ENCODE data around the gene LIN28A. TPM values are rescaled to one million over a fixed set of nuclear protein-coding genes. Genes with fewer than 3 reads are reported as not detected.
A peak's percentile ranks its signal among the peaks of the same experiment; 100 is the strongest.

LIN28A gene, protein sequence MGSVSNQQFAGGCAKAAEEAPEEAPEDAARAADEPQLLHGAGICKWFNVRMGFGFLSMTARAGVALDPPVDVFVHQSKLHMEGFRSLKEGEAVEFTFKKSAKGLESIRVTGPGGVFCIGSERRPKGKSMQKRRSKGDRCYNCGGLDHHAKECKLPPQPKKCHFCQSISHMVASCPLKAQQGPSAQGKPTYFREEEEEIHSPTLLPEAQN
- total RNA-seq (ENCODE audit: unreplicated experiment), result 107 TPM
- long read RNA-seq, partial matches to known transcripts, result 0 of 5 reads
- long read RNA-seq, other reads (novel, unspliced or antisense), result 5 of 5 reads

DNA sequence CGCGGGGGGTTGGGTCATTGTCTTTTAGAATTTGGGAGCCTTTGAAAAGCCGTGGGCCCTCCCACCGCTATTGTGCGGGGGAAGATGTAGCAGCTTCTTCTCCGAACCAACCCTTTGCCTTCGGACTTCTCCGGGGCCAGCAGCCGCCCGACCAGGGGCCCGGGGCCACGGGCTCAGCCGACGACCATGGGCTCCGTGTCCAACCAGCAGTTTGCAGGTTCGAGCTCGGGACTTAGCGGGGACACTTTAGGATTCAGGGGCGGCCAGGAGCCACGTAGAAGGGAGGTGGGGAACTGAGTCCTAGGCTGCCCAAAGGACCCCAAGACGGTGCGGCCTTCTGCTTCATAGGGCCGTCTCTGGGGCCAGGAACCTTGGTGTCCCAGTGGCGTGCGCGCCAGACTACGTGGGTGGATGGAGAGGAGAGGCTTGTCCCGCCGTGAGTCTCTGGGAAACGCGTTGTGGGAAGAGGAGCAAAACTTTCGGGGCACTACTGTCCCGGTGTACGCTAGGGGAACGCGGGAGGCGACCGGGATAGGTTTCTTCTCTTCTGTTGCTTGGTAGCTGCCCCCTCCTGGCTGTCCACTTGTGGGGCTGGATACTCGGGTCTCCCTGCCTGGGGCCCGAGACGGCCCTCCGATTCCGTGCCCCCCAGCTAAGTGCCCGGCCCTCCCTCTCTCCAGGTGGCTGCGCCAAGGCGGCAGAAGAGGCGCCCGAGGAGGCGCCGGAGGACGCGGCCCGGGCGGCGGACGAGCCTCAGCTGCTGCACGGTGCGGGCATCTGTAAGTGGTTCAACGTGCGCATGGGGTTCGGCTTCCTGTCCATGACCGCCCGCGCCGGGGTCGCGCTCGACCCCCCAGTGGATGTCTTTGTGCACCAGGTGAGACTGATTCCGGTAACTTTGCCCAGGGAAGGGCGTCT, at the start of gene LIN28A:
TSS of gene LIN28A (plus strand) at position 112 of the 918 bp plus-strand sequence. CDS start at position 187, 75 bp downstream.
- TF ChIP-seq, protein P1, sequence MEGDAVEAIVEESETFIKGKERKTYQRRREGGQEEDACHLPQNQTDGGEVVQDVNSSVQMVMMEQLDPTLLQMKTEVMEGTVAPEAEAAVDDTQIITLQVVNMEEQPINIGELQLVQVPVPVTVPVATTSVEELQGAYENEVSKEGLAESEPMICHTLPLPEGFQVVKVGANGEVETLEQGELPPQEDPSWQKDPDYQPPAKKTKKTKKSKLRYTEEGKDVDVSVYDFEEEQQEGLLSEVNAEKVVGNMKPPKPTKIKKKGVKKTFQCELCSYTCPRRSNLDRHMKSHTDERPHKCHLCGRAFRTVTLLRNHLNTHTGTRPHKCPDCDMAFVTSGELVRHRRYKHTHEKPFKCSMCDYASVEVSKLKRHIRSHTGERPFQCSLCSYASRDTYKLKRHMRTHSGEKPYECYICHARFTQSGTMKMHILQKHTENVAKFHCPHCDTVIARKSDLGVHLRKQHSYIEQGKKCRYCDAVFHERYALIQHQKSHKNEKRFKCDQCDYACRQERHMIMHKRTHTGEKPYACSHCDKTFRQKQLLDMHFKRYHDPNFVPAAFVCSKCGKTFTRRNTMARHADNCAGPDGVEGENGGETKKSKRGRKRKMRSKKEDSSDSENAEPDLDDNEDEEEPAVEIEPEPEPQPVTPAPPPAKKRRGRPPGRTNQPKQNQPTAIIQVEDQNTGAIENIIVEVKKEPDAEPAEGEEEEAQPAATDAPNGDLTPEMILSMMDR (IDR thresholded peaks at IDR 0.05; ENCODE audit: unreplicated experiment), result no peak
- H3K36me3 Mint-ChIP-seq (ENCODE audit: low read depth, unreplicated experiment), result no peaks in the 10 kb centered on the region
- peak within 1 kb of the TSS; percentile 64 for H3K27ac Mint-ChIP-seq (ENCODE audit: unreplicated experiment)
- DNase-seq (ENCODE audit: low spot score), result peak; percentile 27
- H3K4me3 Mint-ChIP-seq (ENCODE audit: unreplicated experiment), result peak within 1 kb of the TSS; percentile 94
- peaks cover 8% of the 10 kb centered on the region for H3K27me3 Mint-ChIP-seq (ENCODE audit: unreplicated experiment)
- H3K4me1 Mint-ChIP-seq (ENCODE audit: unreplicated experiment), result peaks cover 36% of the 10 kb centered on the region
- H3K9me3 Mint-ChIP-seq (ENCODE audit: unreplicated experiment), result no peaks in the 10 kb centered on the region

DNA sequence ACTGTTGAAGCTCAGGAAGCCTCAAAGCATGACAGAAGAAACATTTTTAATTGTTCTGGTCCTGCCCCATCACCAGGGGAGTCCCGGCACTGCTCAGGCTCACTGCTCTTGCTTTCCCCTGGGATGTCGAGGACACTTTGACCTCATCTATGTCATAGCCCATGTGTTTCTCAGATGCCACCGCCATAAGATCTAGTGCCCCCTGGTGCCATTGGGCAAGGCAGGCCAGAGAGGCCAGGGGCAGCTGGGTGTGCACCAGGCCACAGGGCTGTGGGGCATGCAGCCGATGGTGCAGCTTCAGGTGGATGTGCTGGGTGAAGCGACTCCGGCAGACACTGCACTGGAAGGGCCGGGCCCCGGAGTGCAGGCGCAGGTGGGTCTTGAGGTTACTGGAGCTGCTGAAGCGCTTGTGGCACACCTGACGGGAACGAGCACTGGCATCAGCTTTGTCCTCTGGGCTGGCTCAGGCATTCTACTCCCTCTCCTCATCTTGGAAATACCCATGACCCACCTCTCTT, 49.0 kb upstream of the LIN28A start:
- no peaks in the 10 kb centered on the region for H3K9me3 Mint-ChIP-seq (ENCODE audit: unreplicated experiment)
- peaks cover 11% of the 10 kb centered on the region for H3K27me3 Mint-ChIP-seq (ENCODE audit: unreplicated experiment)
- H3K36me3 Mint-ChIP-seq (ENCODE audit: low read depth, unreplicated experiment), result no peaks in the 10 kb centered on the region
- H3K27ac Mint-ChIP-seq (ENCODE audit: unreplicated experiment), result no peak overlapping the region
- peaks cover 2% of the 10 kb centered on the region for H3K4me1 Mint-ChIP-seq (ENCODE audit: unreplicated experiment)
- H3K4me3 Mint-ChIP-seq (ENCODE audit: unreplicated experiment), result no peak overlapping the region
- no peak for DNase-seq (ENCODE audit: low spot score)
- TF ChIP-seq, protein P1 (IDR thresholded peaks at IDR 0.05; ENCODE audit: unreplicated experiment), result no peak

DNA sequence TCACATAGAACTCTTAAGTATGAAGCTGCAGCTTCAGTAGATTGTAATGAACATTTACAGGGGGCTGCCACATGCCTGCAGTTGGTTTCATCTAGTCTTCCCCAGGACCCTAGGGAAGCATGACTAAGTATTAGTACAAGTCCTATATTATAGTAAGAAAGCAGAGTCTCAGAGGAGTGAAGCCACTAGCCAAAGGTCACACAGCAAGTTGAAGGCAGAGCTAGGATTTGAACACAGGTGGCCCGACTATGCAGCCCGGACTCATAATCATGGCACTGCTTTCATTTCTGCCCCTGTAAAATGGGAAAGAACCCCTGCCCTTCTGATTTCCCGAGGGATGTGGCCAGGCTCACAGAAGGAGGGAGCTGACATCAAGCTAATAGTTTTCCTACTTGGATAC, 48.3 kb upstream of the LIN28A start:
- TF ChIP-seq, protein P1 (IDR thresholded peaks at IDR 0.05; ENCODE audit: unreplicated experiment), result no peak
- no peak for DNase-seq (ENCODE audit: low spot score)
- Mint-ChIP-seq H3K9me3 (ENCODE audit: unreplicated experiment) (no peaks in the 10 kb centered on the region), H3K4me1 (ENCODE audit: unreplicated experiment) (peaks cover 2% of the 10 kb centered on the region), H3K27ac (ENCODE audit: unreplicated experiment) (no peak overlapping the region), H3K36me3 (ENCODE audit: low read depth, unreplicated experiment) (no peaks in the 10 kb centered on the region), H3K27me3 (ENCODE audit: unreplicated experiment) (peaks cover 14% of the 10 kb centered on the region), H3K4me3 (ENCODE audit: unreplicated experiment) (no peak overlapping the region)

DNA sequence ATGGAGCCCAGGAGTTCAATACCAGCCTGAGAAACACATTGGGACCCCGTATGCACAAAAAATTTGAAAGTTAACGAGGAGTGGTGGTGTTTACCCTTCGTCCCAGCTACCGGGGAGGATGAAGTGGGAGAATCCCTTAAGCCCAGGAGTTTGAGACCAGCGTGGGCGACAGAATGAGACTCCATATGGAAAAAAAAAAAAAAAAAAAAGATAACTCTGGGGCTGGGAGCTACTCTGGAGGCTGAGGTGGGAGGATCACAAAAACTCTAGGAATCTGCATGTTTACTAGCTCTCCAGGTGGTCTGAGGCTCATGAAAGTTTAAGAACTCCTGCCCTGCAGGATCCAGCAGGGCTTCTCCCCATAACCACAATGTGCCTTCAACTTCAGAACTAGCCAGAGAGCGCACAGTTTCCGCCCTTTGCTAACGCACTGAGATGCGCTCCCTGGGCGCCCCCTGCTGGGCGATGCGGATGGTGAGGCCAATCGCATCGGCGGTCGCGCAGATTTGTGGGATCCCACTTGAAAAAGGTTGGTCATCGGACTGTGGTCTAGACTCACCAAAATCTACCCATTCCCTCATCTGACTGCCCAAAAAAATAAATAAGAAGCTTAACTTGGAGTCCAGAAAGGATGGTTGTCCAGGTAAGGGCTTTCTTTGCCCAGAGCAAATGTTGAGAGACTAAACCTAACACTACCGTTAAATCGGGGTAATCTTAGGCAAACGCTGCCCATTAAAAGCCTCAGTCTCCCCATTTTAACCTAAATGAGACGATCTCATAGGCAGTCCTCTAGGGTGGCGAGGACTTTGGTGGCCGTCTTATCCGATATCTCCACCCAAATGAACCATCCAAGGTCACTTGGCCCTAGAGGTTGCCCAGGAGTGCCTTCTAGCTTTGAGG, 46.8 kb upstream of the LIN28A start:
- Mint-ChIP-seq H3K27me3 (ENCODE audit: unreplicated experiment) (peaks cover 14% of the 10 kb centered on the region), H3K4me3 (ENCODE audit: unreplicated experiment) (no peak overlapping the region), H3K4me1 (ENCODE audit: unreplicated experiment) (peaks cover 2% of the 10 kb centered on the region), H3K9me3 (ENCODE audit: unreplicated experiment) (no peaks in the 10 kb centered on the region), H3K27ac (ENCODE audit: unreplicated experiment) (no peak overlapping the region), H3K36me3 (ENCODE audit: low read depth, unreplicated experiment) (no peaks in the 10 kb centered on the region)
- TF ChIP-seq, protein P1 (IDR thresholded peaks at IDR 0.05; ENCODE audit: unreplicated experiment), result peak; percentile 93
- DNase-seq (ENCODE audit: low spot score), result peak; percentile 92

Measured in endothelial cell (in vitro differentiated cells).